ENCODE data around the gene ZACN.
A peak's percentile ranks its signal among the peaks of the same experiment; 100 is the strongest.
"Not testable (repeated sequence)": the region's sequence is repeated elsewhere in the genome, so short reads cannot be mapped to it uniquely, and the experiment has no call there.

Gene ZACN

GRCh38 chr17:76078860-76079534 is at the start of gene ZACN:
ZACN (plus strand) TSS chr17:76079182; CDS start chr17:76079265, 83 bp downstream.
- DNase-seq: peak in 1 of 2 experiments; percentile 8

DNA sequence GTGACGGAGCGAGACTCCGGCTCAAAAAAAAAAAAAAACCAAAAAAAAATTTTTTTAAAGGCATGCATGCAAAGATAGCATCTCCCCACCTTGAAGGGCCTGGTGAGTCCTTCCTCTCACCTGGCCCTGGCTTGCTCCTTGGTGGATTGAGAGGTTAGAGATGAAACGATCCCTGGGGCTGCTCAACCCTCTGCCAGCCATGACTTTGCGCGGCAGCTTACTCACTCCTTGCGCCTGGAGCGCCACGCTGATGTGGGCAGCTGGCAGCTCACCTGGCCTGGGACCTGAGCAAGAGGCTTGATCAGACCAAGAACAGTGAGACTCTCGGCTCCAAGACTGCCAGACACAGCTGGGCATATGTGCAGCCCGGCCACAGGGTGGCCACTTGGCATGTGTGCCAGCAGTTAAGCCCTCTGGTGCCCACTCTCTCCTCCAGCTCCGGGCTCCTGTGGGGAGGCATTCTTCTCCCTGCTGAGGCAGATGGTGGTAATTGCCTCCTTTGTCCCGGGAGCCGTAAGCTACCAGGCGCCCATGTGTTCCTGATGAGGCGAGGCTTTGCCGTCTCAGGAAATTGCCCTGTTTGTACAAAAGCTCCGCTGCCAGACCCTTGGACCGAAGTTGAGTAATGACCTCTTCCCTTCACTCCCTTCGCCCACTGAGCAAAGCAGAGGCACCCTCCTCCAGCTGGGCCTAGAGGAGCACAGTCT is 46.8 kb upstream of the ZACN start:
- no peak for DNase-seq

- DNase-seq: no peak
Measured at GRCh38 chr17:76032780-76033108, 46.2 kb upstream of the ZACN start.

DNA sequence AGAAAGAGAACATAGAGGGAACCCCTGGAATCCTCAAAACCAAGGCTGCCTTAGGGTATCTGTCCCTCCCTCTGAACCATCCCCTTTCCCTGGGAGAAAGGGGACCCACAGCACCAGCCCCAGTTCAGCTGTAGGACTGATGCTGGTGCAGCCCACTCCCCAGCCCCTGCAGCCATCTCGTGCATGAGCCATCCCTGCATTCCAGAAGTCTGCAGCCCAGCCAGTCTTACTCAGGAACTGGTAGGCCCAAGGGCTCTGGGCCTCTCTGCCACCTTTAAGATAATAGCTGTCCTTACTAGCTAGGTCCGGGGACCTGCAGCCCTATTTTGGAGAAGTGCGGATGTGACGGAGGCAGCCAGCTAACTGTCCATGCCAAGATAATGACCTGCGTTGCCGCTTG is 45.8 kb upstream of the ZACN start:
- DNase-seq: no peak

GRCh38 chr17:76034428-76035350 is 44.3 kb upstream of the ZACN start:
- DNase-seq: no peak

GRCh38 chr17:76036497-76037261 is 42.3 kb upstream of the ZACN start:
- no peak for DNase-seq

DNA sequence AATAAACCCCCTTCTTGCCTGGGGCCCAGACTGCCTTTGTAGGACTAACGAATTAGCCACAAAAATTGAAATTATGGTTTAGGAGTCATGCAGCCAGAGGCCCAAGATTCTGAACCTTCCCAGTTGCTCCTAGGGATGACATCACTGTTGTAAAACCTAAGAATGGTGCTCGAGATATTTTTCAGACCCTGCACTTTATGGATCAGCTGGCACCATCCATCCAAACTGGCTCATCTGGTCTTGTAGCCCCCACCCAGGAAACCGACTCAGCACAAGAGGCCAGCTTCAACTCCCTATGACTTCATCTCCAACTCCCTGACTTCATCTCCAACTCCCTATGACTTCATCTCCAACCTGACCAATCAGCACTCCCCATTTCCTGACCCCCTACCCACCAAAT is 40.9 kb upstream of the ZACN start:
- DNase-seq: no peak

- DNase-seq: no peak
Measured at GRCh38 chr17:76039121-76039520, 39.9 kb upstream of the ZACN start.

GRCh38 chr17:76040376-76040775 is 38.6 kb upstream of the ZACN start:
- DNase-seq: no peak

GRCh38 chr17:76042868-76043267 is 36.1 kb upstream of the ZACN start:
- DNase-seq: not testable (repeated sequence)

GRCh38 chr17:76044475-76045007 is 34.4 kb upstream of the ZACN start:
- not testable (repeated sequence) for DNase-seq

DNA sequence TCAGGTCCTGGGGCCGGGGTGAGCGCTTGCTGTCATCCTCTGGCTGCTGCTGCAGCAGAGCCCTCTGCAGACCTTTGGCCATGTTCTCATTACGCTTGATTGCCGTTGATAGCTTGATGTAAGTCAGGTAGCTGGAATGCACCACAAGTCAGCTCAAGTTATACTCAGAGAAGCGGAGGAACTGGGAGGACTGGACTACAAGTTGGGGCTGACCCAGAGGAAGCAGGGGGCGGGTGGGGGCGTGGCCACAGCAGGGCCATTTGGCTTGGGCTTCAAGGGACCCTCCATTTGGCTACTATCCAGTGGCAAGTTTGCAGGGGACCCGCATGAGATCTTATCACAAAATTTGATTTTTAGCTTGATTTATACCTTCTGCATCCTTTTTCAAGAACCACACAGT is 32.9 kb upstream of the ZACN start:
- no peak for DNase-seq

GRCh38 chr17:76048025-76048605 is 30.9 kb upstream of the ZACN start:
- no peak for DNase-seq

DNA sequence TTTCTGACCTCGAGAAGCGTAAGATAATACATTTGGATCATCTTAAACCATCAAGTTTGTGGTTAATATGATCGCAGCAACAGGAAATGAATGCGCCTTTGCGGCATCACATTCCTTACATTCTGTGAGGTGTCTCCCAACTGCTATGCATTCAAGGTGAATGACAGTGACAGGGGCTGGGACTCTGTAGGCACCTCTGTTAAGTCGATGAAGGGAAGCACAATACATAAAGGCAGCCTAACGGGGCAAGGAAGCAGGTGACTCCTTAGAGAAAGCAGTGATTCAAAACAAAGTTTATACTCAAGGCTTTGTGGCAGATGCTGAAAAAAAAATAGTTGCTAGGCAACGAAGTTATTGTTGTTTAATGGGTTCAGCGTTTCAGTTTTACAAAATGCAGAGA is 30.3 kb upstream of the ZACN start:
- no peak for DNase-seq

DNA sequence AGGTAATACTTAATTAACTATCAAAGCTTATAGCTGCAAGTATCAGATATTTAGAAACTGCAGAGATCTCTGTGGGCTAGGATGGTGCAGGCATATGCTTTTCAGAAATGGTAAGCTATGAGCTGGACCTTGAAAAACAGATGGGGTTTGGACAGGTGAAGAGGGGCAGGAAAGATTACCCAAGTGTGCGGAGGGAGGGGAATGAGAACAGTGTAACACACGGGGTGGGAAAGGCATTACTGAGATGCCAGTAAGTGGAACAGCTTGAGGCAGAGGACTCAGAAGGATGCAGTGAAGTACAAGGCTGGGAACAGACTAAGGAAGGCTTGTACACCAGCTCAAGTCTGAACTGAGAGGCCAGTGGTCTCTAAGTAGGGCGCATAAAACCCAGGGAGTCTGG is 29.7 kb upstream of the ZACN start:
- no peak for DNase-seq

- no peak for DNase-seq
Measured at GRCh38 chr17:76049836-76050537, 29.0 kb upstream of the ZACN start.

DNA sequence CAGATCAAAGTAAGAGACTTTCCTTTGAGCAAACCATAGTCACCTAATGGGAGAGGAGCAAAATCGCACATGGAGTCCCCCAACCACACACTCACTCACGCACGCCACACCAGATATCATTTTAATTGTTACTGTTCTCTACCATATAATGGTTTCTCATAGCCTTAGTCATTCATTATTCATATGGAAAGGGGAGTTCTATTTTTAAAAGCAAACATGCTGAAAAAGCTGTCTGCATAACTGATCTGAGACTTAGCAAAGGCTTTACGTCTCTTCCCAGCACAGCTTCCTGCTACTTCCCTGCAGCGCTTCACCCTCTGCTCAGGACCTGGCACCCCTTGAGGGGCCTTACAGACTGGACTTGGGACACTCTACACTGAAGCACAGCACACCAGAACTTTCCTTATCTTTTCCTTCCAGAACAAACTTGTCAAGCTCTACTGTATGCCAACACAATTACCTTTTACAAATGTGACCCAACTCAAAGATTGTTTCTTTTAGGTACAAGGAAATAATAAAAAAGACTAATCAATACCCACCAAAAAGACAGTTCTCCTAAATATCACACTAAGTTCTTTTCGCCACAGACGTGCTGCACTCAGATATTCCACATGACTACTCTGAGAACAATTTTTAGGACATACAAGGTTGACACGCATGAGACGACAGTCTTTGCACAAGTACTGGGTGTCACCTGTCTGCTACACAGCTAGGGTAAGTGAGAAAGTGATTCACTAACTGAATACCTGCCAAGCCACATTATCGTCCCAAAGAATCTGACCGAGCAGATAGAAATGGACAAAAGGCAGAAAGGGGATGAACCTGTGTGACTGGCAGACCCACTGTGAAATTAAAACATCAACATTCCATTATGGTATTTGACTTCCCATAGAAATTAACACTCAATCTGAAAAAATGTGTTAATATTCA is 28.2 kb upstream of the ZACN start:
- DNase-seq: no peak

DNA sequence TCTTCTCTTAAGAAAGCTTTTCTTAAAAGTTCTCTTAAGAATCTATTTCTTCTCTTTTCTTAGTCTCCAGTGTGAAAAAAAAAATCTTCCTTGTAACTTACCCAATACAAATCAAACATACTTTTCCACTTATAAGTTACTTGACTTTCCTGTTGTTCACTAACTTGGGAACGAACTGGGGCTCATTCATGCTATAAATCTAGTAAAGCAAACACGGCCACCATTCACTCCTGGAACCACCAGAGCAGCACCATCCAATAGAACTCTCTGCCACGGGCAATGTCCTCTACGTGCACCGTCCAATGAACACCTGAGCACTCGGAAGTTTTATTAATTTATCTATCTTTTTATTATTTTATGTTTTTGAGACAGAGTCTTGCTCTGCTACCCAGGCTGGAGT is 27.4 kb upstream of the ZACN start:
- no peak for DNase-seq

DNA sequence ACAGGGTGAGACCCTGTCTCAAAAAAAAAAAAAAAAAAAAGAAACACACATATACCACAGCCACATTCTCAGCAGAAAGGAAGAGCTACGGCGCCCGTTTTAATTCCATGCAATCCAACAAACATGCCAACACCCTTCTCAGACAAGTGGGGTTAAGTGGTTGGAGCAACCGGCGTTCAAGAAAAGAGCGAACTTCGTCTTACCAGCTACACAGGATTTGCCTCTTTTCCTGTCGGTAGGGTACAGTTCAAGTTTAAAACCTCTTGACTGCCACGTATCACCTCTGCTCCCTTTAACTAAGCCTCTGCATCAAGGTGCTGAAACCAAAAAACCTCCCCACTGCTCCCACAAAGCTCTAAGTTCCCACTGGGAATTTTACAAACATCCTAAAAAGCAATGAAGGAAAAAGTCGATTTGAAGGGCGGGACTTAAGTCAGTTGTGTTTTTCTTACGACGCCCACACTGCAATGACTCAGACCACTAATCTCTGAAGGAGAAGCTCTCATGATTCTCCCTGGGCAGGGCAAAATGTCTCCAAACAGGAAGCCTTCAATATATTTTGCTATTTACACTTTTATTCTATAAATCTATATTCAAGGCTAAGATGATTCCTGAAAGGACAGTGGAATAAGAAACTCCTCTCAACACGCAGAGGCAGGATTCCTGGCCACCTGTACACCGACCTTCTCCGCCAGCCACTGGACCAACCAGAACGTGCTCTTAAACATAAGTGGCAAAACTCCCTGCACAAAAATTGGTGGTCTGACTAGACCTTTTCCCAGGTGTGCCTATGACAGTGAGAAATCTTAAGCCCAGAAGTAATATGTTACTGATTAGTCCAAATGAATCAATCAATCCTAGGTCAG is 25.5 kb upstream of the ZACN start:
- peak; percentile 26 to 32 for DNase-seq
